Measurements from ENCODE around the gene DNAJC15.

The DNAJC15 gene

GRCh38 chr13:43126420-43126819 is 103.0 kb downstream of the DNAJC15 start:
- DNase-seq (ENCODE audit: low read depth, low spot score), result no peak

- no peak for DNase-seq (ENCODE audit: low read depth, low spot score)
These were observed 103.9 kb downstream of the DNAJC15 start for GRCh38 chr13:43127103-43127798.

- no peak for DNase-seq (ENCODE audit: low read depth, low spot score)
These were observed 104.4 kb downstream of the DNAJC15 start for GRCh38 chr13:43127827-43128226.

- no peak for DNase-seq (ENCODE audit: low read depth, low spot score)
These were observed 105.1 kb downstream of the DNAJC15 start for GRCh38 chr13:43128504-43128961.

GRCh38 chr13:43129066-43129465 is 105.7 kb downstream of the DNAJC15 start:
- DNase-seq (ENCODE audit: low read depth, low spot score), result no peak

GRCh38 chr13:43129511-43130110 is 106.2 kb downstream of the DNAJC15 start:
- DNase-seq (ENCODE audit: low read depth, low spot score), result peak; percentile 63

GRCh38 chr13:43132257-43132656 is 108.9 kb downstream of the DNAJC15 start:
- DNase-seq (ENCODE audit: low read depth, low spot score), result peak; percentile 69

GRCh38 chr13:43132911-43133310 is 109.5 kb downstream of the DNAJC15 start:
- no peak for DNase-seq (ENCODE audit: low read depth, low spot score)

- DNase-seq (ENCODE audit: low read depth, low spot score), result no peak
These were observed 110.4 kb downstream of the DNAJC15 start for GRCh38 chr13:43133792-43134191.

- no peak for DNase-seq (ENCODE audit: low read depth, low spot score)
These were observed 111.5 kb downstream of the DNAJC15 start for GRCh38 chr13:43134868-43135267.

GRCh38 chr13:43135516-43135915 is 112.1 kb downstream of the DNAJC15 start:
- no peak for DNase-seq (ENCODE audit: low read depth, low spot score)

- no peak for DNase-seq (ENCODE audit: low read depth, low spot score)
These were observed 113.7 kb downstream of the DNAJC15 start for GRCh38 chr13:43136920-43137575.

- no peak for DNase-seq (ENCODE audit: low read depth, low spot score)
These were observed 115.8 kb downstream of the DNAJC15 start for GRCh38 chr13:43139211-43139610.

- DNase-seq (ENCODE audit: low read depth, low spot score), result no peak
These were observed 116.5 kb downstream of the DNAJC15 start for GRCh38 chr13:43139921-43140320.

GRCh38 chr13:43140985-43141384 is 117.6 kb downstream of the DNAJC15 start:
- no peak for DNase-seq (ENCODE audit: low read depth, low spot score)

GRCh38 chr13:43141685-43142084 is 118.3 kb downstream of the DNAJC15 start:
- DNase-seq (ENCODE audit: low read depth, low spot score), result no peak

- DNase-seq (ENCODE audit: low read depth, low spot score), result no peak
These were observed 120.2 kb downstream of the DNAJC15 start for GRCh38 chr13:43143591-43143990.

GRCh38 chr13:43145534-43146196 is 122.3 kb downstream of the DNAJC15 start:
- no peak for DNase-seq (ENCODE audit: low read depth, low spot score)

GRCh38 chr13:43146400-43146799 is 123.0 kb downstream of the DNAJC15 start:
- DNase-seq (ENCODE audit: low read depth, low spot score), result no peak

GRCh38 chr13:43150369-43151207 is 127.2 kb downstream of the DNAJC15 start:
- DNase-seq (ENCODE audit: low read depth, low spot score), result no peak

GRCh38 chr13:43153436-43154090 is 130.2 kb downstream of the DNAJC15 start:
- peak; percentile 93 for DNase-seq (ENCODE audit: low read depth, low spot score)

Data from astrocyte of the hippocampus (primary cell).